SIG-M5 treated with dmso at 0.1 percent for 504 hours (cell line): ENCODE results near the gene RUVBL2.
"Not testable (repeated sequence)": the region's sequence is repeated elsewhere in the genome, so short reads cannot be mapped to it uniquely, and the experiment has no call there.

ENCODE experiments used
- DNase-seq: peaks from one replicate; lab custom pipeline; 2025; ENCODE audit not compliant: unreplicated experiment; lab: John Stamatoyannopoulos, UW

RUVBL2 gene

GRCh38 chr19:49016067-49016839 lies 22.6 kb downstream of the RUVBL2 start:
- no peak for DNase-seq

DNA sequence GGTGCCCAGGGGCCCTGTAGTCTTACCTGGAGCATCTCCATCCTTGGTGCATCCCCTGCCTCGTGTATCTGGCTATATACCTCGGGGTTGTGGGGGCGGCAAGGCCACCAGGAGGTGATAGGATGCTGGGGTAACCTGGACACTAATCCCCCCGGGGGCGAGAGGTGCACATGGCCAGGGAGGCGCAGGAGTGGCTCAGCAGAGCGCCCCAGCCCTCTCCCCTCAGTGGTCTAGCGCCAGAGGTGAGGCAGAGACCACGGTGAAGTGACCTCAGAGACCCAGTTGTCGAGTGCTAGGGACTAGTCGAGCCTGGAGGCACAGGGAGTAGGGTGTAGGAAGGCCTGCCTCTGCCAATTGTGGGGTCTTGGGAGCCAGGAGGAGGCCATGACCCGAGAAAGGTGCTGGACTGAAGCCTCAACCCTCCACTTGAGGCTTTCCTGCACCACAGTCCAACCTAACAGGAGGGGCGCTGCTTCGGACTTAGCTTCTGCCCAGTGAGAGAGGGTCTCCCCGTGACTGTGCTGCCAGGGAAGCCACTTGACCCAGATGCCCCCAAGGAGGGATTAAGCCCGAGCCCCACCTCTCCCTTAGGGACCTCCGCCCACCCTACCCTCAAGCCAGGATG lies 23.5 kb downstream of the RUVBL2 start, which contains the start of gene LHB:
Gene LHB (minus strand): TSS at position 51 of the 625 bp plus-strand sequence. CDS start 10 bp downstream, at position 41.
- DNase-seq: no peak

- peak; percentile 66 for DNase-seq
Measured at GRCh38 chr19:49017666-49018351, 24.1 kb downstream of the RUVBL2 start.

GRCh38 chr19:49018388-49019241 lies 24.9 kb downstream of the RUVBL2 start:
- not testable (repeated sequence) for DNase-seq

DNA sequence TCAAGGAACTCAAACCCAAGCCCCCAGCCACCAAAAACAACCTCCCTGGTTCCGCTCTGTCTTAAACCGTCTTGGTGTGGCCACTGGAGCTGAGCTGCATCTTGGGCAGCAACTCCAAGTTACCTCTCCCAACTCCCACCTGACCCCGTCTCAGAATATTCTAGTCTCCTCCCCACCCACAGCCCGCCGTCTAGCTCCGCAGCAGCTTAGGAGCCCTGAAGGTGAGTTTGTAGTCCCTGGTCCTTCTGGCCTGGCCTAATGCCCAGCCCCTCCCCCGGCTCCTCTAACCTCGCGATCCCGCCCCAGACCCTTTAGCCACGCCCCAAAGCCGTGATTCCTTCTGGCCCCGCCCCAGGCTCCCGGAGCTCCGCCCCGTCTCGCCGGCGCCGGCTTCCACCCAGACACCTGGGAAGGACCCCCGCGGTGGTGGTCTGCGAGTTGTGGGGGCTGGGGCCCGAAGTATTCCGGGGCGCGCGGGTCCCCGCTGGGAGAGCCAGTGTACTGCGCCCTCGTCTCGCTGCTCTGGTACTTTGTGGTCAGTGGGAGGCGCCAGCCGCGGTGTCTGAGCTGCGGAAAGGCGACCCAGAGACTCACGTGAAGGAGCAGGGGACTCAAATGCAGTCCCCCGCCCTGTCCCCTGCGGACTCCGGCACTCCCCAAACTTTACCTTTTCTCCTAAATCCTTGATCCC lies 25.7 kb downstream of the RUVBL2 start:
- DNase-seq: no peak

DNA sequence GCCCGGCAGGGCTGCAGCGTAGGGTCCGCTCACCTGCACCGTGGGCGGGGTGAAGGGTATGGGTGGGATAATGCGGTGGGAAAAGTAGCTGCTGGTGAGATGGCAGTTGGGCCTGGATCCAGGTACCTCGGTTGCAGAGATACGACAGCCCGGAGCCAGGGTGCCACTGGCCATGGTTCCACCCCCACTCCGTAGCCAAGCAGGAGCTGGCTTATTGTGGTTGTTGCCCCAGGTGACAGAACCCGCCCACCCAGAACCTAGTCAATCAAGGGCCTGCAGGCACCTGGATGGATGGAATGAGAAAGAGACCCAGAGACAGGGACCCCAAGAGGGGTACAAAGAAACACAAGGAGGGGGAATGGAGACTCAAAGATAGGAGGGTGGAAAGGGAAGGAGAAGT lies 26.7 kb downstream of the RUVBL2 start:
- DNase-seq: no peak

GRCh38 chr19:49020931-49021895 lies 27.5 kb downstream of the RUVBL2 start:
- DNase-seq: no peak

- DNase-seq: no peak
Measured at GRCh38 chr19:49022116-49022515, 28.4 kb downstream of the RUVBL2 start.

- DNase-seq: not testable (repeated sequence)
Measured at GRCh38 chr19:49024233-49024632, 30.5 kb downstream of the RUVBL2 start, which contains the start of gene CGB3. TSS of gene CGB3 (minus strand) at chr19:49024333. CDS start at chr19:49023971, 362 bp downstream.

GRCh38 chr19:49025088-49025487 lies 31.4 kb downstream of the RUVBL2 start:
- DNase-seq: not testable (repeated sequence)

GRCh38 chr19:49025599-49025998 lies 31.9 kb downstream of the RUVBL2 start:
- not testable (repeated sequence) for DNase-seq

GRCh38 chr19:49028686-49029085 lies 35.0 kb downstream of the RUVBL2 start:
- not testable (repeated sequence) for DNase-seq

DNA sequence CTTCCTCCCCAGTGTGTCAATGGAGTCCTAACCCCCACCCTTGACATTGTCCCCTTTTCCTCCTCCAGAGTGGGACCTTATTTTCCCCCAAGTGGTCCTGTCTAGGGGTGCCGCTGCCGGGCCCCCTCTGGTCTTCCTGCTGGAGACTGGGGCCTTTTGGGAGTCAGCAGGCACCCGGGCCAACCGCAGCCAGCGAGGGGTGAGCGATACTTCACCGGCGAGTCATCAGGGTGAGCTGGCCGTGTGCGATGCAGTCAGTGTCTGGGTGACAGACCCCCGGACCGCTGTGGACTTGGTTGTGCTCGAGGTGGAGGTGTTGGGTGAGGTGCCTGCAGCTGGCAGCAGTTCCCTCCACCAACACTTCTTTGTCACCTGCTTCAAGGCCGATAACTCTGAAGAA lies 36.1 kb downstream of the RUVBL2 start:
- DNase-seq: not testable (repeated sequence)

DNA sequence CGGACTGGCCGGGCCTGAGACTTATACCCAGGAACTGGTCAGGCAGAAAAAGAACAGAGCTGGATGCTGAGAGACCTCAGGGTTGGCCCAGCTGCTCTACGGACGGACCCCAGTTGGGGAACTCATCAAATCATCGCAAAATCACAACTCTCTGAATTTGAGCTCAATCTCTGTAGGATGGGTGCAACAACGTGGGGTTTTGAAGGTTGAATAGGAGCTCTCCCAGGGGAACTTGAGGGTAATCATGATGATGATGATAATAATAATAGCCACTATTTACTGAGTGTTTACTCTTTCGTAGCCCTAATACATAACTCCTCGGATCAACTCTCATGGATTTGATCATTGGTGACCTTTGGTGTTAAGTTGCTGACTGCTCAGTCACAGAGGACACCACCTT lies 36.6 kb downstream of the RUVBL2 start:
- DNase-seq: not testable (repeated sequence)

DNA sequence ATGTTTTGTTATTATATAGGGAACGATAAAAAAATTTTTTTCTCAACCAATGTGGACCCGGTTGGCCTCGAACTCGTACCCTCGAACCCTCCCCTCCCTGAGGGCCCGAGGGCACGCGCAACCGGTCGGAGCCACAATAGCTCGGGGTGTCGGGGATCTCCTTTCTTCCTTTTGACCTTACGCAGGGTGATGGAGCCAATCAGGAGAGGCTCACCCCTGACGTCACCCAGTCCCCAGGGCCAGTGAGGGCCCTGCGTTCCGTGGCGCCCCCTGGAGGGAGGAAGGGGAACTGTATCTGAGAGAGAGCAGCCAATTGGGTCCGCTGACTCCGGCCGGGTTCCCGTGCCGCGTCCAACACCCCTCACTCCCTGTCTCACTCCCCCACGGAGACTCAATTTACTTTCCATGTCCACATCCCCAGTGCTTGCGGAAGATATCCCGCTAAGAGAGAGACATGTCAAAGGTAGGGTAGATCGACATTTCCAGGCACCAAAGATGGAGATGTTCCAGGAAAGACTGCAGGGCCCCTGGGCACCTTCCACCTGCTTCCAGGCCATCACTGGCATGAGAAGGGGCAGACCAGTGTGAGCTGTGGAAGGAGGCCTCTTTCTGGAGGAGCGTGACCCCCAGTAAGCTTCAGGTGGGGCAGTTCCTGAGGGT lies 38.1 kb downstream of the RUVBL2 start, which contains the start of gene CGB2:
Gene CGB2 (plus strand): TSS at position 249 of the 660 bp plus-strand sequence. CDS start 206 bp downstream, at position 455.
- not testable (repeated sequence) for DNase-seq

DNA sequence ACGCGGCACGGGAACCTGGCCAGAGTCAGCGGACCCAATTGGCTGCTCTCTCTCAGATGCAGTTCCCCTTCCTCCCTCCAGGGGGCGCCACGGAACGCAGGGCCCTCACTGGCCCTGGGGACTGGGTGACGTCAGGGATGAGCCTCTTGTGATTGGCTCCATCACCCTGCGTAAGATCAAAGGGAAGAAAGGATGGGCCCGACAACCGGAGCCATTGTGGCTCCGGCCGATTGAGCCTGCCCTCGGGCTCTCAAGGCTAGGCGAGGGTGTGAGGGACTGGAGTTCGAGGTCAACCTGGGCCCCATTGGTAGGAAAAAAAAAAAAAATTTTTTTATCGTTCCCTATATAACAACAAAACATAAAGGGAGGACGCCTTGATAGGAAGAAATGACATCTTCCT lies 43.1 kb downstream of the RUVBL2 start, which contains the start of gene CGB1:
Gene CGB1 (minus strand): TSS at position 81 of the 400 bp plus-strand sequence. CDS start 184 bp downstream, outside the sequence.
- not testable (repeated sequence) for DNase-seq

GRCh38 chr19:49038111-49038510 lies 44.4 kb downstream of the RUVBL2 start:
- DNase-seq: not testable (repeated sequence)
